Right forelimb (tissue), 1 donor: Measurements from ENCODE around the gene REEP2.
"Not testable (repeated sequence)": the region's sequence is repeated elsewhere in the genome, so short reads cannot be mapped to it uniquely, and the experiment has no call there.

Source experiments
- DNase-seq: peaks from one replicate; pipeline ENCODE4 v3.0.0-alpha.2; 2018

Gene REEP2

DNA sequence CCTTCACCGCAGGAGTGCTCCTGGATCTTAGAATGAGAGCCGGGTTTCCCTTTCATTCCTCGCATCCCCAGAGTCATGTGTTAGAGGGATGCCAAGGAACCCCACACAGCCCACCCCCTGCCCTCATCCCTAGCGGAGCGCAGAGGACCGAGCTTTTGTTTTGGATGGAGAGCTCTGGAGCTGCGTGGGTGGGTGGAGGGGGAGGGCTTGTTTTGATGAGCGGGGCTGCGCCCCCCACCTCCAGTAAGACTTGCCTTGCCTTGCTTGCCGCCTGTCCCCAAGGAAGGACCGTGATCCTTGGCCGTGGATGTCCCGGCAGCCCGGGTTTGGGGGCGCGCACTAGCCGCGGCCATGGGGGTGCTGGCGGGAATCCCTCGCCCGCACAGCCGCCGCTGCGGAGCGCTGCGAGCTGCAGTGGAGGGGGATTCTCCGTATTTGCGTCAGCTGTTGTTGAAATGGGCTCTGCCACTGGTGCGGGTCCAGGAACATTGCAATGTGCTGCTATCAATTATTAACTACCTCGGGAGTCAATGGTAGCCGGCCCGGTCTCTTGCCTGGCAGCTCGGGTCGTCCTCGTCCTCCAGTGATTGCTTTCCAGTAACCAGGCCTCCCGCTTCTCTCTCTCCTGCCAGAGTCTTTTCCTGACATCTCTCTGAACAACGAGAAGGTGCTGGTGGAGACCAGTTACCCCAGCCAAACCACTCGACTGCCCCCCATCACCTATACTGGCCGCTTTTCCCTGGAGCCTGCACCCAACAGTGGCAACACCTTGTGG lies 27.5 kb downstream of the REEP2 start:
- DNase-seq = peak; percentile 64

DNA sequence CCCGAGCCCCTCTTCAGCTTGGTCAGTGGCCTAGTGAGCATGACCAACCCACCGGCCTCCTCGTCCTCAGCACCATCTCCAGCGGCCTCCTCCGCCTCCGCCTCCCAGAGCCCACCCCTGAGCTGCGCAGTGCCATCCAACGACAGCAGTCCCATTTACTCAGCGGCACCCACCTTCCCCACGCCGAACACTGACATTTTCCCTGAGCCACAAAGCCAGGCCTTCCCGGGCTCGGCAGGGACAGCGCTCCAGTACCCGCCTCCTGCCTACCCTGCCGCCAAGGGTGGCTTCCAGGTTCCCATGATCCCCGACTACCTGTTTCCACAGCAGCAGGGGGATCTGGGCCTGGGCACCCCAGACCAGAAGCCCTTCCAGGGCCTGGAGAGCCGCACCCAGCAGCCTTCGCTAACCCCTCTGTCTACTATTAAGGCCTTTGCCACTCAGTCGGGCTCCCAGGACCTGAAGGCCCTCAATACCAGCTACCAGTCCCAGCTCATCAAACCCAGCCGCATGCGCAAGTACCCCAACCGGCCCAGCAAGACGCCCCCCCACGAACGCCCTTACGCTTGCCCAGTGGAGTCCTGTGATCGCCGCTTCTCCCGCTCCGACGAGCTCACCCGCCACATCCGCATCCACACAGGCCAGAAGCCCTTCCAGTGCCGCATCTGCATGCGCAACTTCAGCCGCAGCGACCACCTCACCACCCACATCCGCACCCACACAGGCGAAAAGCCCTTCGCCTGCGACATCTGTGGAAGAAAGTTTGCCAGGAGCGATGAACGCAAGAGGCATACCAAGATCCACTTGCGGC lies 28.2 kb downstream of the REEP2 start:
- peak; percentile 64 for DNase-seq

DNA sequence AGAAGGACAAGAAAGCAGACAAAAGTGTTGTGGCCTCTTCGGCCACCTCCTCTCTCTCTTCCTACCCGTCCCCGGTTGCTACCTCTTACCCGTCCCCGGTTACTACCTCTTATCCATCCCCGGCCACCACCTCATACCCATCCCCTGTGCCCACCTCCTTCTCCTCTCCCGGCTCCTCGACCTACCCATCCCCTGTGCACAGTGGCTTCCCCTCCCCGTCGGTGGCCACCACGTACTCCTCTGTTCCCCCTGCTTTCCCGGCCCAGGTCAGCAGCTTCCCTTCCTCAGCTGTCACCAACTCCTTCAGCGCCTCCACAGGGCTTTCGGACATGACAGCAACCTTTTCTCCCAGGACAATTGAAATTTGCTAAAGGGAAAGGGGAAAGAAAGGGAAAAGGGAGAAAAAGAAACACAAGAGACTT lies 28.9 kb downstream of the REEP2 start:
- no peak for DNase-seq

DNA sequence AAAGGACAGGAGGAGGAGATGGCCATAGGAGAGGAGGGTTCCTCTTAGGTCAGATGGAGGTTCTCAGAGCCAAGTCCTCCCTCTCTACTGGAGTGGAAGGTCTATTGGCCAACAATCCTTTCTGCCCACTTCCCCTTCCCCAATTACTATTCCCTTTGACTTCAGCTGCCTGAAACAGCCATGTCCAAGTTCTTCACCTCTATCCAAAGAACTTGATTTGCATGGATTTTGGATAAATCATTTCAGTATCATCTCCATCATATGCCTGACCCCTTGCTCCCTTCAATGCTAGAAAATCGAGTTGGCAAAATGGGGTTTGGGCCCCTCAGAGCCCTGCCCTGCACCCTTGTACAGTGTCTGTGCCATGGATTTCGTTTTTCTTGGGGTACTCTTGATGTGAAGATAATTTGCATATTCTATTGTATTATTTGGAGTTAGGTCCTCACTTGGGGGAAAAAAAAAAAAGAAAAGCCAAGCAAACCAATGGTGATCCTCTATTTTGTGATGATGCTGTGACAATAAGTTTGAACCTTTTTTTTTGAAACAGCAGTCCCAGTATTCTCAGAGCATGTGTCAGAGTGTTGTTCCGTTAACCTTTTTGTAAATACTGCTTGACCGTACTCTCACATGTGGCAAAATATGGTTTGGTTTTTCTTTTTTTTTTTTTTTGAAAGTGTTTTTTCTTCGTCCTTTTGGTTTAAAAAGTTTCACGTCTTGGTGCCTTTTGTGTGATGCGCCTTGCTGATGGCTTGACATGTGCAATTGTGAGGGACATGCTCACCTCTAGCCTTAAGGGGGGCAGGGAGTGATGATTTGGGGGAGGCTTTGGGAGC lies 29.5 kb downstream of the REEP2 start:
- no peak for DNase-seq

DNA sequence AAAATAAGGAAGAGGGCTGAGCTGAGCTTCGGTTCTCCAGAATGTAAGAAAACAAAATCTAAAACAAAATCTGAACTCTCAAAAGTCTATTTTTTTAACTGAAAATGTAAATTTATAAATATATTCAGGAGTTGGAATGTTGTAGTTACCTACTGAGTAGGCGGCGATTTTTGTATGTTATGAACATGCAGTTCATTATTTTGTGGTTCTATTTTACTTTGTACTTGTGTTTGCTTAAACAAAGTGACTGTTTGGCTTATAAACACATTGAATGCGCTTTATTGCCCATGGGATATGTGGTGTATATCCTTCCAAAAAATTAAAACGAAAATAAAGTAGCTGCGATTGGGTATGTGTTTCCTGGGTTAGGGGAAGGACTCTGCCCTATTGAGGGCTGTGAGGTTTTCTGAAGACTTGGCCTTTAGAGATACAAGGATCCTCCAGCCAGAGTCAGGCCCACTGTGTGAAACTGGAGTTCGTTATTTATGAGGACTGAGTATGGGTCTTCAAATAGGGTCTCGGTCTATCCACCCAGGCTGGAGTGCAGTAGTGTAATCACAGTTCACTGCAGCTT lies 30.2 kb downstream of the REEP2 start:
- DNase-seq = no peak

DNA sequence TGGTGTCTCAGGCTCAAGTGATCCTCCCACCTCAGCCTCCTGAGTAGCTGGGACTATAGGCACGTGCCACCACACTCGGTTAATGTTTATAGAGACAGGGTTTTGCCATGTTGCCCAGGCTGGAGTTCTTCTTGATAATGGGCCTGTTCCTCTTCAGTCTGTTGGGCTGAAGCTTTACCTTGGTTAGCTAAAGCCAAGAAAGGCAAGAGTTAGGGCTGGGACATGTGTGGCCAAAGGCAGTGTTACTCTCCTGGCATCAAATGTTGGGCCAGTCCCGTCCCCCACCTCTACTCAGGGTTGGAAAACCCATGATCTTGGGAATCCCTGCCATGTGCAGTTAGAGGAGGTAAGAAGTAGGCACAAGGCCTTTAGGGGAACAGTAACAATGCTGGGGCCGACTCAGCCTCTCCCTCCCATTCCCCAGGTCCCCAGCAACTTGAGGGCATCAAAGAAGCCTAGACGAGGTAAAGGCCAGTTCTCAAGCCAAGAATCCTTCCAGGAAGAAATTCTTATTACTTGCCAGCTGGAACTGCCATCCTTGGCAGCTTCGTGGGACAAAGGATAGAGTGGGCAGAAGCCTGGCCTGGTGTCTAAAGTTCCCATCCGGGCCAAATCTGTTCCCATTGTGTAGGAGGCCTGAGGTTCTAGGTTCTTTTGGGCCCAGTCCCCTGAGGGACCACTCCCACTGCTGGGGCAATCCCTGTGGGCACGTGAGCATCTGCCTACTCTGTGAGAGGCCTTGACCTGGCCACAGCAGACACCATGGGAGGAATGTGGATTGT lies 30.9 kb downstream of the REEP2 start:
- peak; percentile 87 for DNase-seq

DNA sequence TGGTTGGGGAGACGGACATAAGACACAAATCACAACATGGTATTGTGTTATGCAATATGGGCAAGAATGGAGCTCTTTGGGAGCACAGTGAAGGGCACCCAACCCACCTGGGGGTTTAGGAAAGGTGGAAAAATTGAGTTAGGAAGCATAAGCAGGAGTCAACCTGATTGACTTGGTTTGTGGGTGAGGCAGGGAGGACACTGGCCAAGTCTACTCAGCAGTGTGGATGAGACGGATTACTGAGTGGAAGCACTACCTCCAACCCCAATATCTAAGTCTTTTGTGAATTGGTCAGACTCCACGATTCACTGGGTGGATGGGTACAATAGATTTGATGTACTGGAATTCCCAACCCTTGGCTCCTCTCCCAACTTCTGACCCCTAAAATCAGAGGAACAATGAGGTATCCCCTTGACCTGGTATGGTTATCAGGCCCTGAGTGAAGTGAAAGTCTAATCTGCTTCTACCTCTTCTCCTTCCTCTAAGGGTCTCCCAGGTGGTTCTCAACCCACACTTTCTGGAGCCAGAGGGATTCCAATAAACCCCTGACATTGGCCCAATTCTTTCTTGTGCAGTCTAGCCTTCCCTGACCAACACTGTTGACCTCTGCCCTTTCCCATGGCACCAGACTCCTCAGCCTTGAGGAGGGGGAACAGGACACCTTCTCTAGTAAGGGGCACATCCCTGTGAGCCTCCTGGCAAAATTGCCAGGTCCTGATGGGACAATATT lies 31.6 kb downstream of the REEP2 start:
- DNase-seq = peak; percentile 57

DNA sequence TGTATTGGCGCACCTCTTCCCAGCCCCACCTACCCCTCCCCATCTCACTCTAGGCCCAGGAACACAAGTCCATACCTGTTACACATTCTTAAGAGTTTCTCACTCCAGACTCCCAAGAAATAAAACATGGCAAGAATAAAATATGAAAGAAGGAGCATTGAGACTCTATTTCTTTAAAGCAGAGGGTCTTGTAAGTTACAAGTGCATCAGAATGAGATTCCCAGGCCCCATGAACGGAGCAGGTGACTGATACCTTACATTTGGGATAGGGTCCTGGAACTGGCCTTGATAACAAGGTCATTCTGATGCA lies 32.1 kb downstream of the REEP2 start:
- DNase-seq = no peak

DNA sequence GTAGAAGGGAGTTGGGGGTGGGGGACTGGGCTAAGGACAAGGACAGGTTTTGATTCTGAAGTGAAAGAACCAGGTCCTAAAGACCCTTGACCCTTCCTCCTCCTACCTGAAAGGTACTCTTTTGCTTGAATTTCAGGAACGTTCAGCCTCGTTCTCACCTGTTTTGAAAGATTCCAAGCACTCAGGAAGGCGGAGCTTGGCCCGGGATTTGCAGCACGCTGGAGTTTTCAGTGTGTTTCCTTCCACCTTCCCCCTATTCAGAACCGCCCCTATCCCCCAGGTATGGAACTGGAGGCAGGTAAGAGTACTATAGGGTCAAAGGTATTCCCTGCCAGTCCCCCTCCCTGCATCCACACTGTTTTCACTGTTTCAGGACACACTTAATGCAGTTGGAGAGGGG lies 33.5 kb downstream of the REEP2 start:
- no peak for DNase-seq

DNA sequence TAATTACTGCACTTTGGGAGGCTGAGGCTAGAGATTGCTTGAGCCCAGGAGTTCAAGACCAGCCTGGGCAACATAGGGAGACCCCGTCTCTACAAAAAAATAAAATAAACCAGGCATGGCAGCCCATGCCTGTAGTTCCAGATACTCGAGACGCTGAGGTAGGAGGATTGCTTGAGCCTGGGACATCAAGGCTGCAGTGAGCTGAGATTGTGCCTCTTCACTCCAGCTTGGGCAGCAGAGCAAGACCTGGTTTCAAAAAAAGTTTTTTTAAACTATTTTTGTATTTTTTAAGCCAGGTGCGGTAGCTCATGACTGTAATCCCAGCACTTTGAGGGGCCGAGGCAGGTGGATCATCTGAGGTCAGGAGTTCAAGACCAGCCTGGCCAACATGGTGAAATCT lies 34.3 kb downstream of the REEP2 start:
- not testable (repeated sequence) for DNase-seq

DNA sequence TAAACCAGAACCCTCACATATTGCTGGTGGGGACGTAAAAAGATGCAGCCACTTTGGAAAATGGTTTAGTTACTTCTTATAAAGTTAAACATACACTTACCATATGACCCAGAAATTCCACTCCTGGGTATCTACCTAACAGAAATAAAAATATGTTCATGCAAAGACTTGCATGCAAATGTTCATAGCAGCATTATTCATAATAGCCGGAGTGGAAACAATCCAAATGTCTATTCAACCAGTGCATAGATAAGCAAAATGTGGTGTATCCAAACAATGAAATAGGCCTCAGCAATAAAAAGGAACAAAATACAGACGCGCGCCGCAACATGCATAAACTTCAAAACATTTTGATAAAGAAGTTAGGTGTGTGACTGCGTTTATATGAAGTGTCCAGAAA lies 38.1 kb downstream of the REEP2 start:
- DNase-seq = no peak

DNA sequence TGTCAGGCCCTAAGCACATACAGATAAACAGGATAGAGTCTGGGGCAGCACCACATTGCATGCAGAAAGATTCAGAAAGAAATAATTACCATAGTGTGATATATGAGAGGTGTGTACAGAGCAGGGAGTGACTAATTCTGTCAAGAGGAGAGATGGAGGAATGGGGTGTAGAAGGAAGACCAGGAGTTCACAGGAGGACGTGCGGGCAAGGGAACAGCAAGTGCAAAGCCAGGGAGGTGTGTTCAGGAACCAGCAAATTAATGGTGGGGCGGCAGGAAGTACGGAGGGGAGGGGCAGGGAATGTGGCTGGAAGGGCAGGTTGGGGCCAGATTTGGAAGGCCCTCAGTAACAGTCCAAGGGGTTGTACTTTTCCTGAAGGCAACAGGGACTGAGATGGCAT lies 43.8 kb downstream of the REEP2 start:
- DNase-seq = no peak

DNA sequence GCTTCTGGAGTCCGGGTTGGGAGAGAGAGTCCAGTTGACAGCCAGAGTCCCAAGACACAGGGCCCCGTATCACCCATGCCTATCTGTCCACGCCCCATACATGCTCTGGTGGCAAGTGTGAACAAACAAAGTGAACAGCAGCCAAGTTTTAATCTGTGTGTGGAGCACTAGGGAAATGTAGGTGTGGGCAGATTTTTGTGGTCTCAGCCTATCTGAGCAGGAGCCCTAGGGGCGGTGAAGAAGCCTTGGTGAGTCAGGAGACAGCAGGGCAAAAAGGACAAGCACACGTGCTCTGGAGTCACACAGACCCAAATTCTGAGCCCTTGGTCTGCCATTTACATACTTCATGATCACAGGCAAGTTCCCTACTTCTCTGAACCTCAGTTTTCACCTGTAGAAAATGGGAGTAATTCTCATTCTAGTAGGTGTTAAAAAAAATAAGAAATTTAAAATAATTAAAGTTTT lies 49.7 kb downstream of the REEP2 start:
- no peak for DNase-seq

DNA sequence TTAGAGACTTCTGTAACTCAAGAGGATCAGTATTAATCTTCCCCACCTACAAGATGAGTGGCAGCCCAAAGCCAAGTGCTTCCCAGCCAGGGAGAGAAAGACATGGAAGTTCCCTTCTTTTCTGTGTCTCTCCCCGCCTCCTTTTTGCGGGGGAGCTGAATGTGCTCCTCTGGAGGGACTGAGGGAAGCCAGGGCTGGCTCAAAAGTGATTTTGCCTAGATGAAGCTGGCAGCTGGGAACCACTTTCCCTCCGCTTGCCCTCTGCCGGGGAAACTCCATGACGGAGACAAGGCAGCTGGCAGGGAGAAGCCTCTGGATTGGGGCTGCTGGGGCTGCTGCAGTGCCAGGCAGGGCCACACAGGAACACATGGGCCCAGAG lies 50.8 kb downstream of the REEP2 start:
- DNase-seq = no peak

DNA sequence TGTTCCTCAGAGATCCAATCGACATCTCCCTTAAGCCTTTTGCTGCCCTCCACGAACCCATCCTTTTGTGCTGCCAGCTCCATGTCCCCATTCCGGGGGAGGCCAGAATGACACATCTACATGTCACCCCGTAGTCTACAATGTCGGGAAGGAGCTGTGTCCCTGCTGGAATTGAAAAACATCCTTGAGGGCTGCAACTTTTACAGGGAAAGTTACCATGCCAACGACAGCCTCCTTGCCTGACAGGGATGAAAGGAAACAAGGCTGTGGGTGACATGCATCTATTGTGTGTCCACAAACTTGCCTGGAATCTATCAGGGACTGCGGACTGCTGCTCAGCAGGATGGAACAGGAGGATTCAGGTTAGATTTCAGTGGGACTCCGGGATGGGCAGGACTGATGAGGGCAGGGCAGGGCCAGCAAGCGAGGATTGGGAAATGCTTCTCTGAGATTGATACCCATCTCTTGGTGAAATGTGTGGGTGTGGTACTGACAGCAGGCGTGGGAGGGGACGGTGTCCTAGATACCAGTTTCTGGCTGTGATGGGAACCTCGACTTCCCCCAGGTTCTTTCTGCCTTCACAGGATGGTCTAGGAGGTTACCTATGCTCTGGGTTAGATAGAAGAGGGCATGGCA lies 51.9 kb downstream of the REEP2 start:
- DNase-seq = no peak

DNA sequence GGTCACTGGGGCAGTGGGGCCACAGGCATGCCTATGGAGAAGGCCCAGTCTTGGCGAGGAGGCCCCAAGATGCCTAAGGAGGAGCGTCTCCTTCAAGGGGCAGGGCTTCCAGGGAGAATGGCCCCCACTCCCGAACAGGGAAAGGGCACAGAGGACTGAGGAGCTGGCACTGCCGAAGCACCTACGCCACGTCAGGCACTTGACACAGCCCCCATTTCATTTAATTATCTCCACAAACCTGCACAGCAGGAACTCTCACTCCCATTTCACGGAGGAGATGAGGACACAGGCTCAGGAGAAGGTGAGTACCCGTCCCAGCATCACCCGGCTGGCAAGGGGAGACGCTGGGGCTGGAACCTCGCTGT lies 52.4 kb downstream of the REEP2 start:
- DNase-seq = no peak

DNA sequence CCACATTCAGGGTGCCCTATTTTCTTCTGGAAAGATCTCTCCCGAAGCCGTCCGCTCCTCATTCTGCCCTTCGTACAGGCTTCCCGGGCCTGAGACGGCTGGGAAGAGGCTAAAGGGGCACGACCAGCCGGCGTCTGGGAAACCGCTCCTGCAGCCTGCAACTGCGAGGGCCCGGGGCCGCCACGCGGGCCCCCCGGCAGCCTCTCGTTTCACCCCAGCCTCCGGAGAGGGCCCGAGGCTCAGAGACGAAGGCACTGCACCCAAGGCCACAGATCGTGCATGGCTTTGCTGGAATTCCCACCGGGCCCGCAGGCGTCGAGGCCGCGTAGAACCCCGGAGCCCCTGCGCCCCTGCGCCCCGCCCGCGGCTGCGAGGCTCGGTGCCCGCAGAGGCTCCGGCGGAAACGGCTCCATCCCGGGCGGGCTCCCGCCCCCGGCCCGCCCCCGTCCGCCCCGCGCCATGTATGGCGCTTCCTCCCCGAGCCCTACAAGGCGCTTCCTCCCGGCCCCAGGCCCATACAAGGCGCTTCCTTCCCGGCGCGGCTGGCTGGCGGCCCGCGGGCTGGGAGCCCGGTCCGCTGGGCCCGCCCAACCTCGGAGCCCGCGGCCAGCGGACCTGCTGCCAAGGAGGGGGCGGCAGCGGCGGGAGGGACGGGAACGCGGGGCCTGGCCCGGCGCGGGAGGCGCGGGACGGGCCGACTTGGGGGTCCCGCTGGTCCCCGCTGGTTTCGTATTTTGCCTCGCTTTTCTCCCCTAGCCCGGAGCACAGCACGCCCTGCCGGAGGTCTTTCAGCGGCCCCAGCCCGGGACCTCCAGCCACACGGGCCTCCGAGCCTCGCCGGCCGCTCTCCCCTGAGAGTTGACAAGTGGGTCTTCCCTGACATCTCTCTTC lies 53.1 kb downstream of the REEP2 start:
- peak; percentile 95 for DNase-seq

DNA sequence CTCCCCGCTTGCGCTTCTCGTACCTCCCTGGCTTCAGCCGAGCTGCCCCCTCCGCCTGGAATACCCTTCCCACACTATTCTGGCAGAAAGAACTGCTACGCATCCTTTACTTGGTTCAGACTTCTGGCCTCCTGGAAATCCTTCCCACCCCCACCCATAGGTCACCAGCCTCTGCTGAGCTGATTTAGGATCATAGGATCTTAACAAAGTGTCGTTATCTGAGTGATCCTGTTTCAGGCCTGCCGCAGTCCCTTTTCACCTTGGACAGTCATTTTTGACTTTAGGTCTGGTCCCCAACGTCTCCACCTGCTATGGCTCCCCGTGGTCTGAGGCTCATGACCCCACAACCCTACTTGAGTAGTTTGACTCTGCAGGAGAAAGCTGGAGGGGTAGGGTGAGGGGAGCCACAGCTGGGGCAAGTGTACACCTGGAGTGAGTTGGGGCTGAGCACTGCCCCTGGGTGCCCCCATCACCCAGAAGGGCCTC lies 53.7 kb downstream of the REEP2 start:
- DNase-seq = no peak

DNA sequence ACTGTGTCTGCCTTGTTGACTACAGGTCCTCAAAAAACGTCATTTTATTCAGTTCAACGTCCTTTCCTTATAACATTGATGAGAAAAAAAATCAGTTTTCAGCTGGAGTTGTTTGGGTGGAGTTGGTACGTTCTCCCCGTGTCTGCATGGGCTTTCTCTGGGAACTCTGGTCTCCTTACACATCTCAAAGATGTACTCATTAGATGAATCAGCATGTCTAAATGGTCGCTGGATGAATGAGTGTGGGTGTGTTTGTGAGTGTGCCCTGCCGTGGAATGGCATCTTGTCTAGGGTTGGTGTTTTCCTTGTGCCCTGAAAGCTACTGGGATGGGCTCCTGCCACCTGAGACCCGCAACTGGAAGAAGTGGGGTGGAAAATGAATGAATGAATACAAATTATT lies 56.5 kb downstream of the REEP2 start:
- no peak for DNase-seq
